ENCODE measurements around the gene MANEAL. TPM values are rescaled to one million over a fixed set of nuclear protein-coding genes. Genes with fewer than 3 reads are reported as not detected.

Gene MANEAL
- total and polyA plus RNA-seq, 2 of the 4 experiments (the other 2 are of a cell fraction) = 0.54 to 0.55 TPM

GRCh38 chr1:37831109-37831508, 37.5 kb downstream of the MANEAL start:
- Histone ChIP-seq H4K91ac (ENCODE audit: insufficient read depth, low read depth, low read length) (no peak overlapping the region), H2AFZ (replicated peaks; ENCODE audit: low read length, poor library complexity) (no peak overlapping the region), H3K79me1 (ENCODE audit: low read depth in 1 of 2, low read length in 2 of 2) (peaks cover 0 to 6% of the 10 kb centered on the region in 2 experiments; a peak in 1 of 4 replicates), H3K4me2 (ENCODE audit: low read depth, low read length) (no peak overlapping the region), H3K23ac (ENCODE audit: low read depth, low read length) (no peak overlapping the region), H3K4me1 (ENCODE audit: control insufficient read depth, insufficient read depth, low read length) (peaks cover under 1% of the 10 kb centered on the region; the same call in 1 of the 2 replicates), H2AK9ac (replicated peaks; ENCODE audit: low read depth, low read length, poor library complexity) (no peak overlapping the region), H3K27ac (ENCODE audit: insufficient read depth, low read length) (no peak overlapping the region), H3K4me3 (ENCODE audit: insufficient read depth, low read depth, low read length) (no peak overlapping the region), H3K14ac (replicated peaks; ENCODE audit: low read depth, low read length) (no peak overlapping the region), H2BK20ac (ENCODE audit: low read depth, low read length) (no peak overlapping the region), H4K5ac (ENCODE audit: low read depth, low read length) (no peak overlapping the region), H3K9me1 (ENCODE audit: insufficient read depth, low read length) (no peaks in the 10 kb centered on the region), H3K36me3 (ENCODE audit: control insufficient read depth, insufficient read depth, low read length) (peaks cover 37% of the 10 kb centered on the region), H2BK120ac (ENCODE audit: low read depth, low read length) (no peak overlapping the region), H3K9ac (ENCODE audit: low read depth, low read length) (no peak overlapping the region), H3K18ac (ENCODE audit: low read depth, low read length) (no peak overlapping the region), H3K56ac (ENCODE audit: extremely low read depth, insufficient read depth, low read length) (no peak overlapping the region), H2BK15ac (ENCODE audit: low read depth, low read length) (no peak overlapping the region), H3K4ac (ENCODE audit: low read depth, low read length) (no peak overlapping the region), H2BK5ac (ENCODE audit: low read depth, low read length, poor library complexity, severe bottlenecking) (no peak overlapping the region), H3K9me3 (ENCODE audit: control insufficient read depth, insufficient read depth, low read length) (no peaks in the 10 kb centered on the region), H4K20me1 (ENCODE audit: insufficient read depth, low read length) (no peaks in the 10 kb centered on the region), H3K27me3 (ENCODE audit: control insufficient read depth, insufficient read depth, low read length) (no peaks in the 10 kb centered on the region), H2AK5ac (ENCODE audit: low read depth, low read length) (no peak overlapping the region), H4K8ac (ENCODE audit: low read depth in 2 of 2, low read length in 2 of 2) (no peak overlapping the region)
- BruUV-seq (replicated peaks) = no TSS peak
- no CpG with 5 or more reads among the region's 4 CpGs for WGBS, 2 experiments (ENCODE audit: extremely low coverage in 2 of 2, insufficient read length in 1 of 2)
- in situ Hi-C loops (cut with MboI; ENCODE audit: low sequenced_read_pairs) (no loop called here), dilution Hi-C loops (cut with HindIII; ENCODE audit: low sequenced_read_pairs, unreplicated experiment) (no loop called here), intact Hi-C loops (cut with micrococcal nuclease) (no loop called here)
- ChIA-PET POLR2A (ENCODE audit: unreplicated experiment) (no interaction called here), CTCF (no interaction called here)
- no peak for DNase-seq
- ATAC-seq (ENCODE audit: low read depth) = no peak
- peak; percentile 73 for TF ChIP-seq MAFK (IDR thresholded peaks at IDR 0.05; ENCODE audit: low read depth, low read length)
- no peak for TF ChIP-seq CEBPB (IDR thresholded peaks at IDR 0.05; ENCODE audit: low read depth, low read length)
